DMS114 treated with DMSO at 0.1 percent for 48 hours (cell line): ENCODE data around the gene MGMT.

Source experiments
- DNase-seq: peaks from one replicate; lab custom pipeline; 2025; ENCODE audit not compliant: unreplicated experiment; lab: John Stamatoyannopoulos, UW

Gene MGMT

GRCh38 chr10:129541200-129541599 lies 74.2 kb downstream of the MGMT start:
- DNase-seq, result no peak

DNA sequence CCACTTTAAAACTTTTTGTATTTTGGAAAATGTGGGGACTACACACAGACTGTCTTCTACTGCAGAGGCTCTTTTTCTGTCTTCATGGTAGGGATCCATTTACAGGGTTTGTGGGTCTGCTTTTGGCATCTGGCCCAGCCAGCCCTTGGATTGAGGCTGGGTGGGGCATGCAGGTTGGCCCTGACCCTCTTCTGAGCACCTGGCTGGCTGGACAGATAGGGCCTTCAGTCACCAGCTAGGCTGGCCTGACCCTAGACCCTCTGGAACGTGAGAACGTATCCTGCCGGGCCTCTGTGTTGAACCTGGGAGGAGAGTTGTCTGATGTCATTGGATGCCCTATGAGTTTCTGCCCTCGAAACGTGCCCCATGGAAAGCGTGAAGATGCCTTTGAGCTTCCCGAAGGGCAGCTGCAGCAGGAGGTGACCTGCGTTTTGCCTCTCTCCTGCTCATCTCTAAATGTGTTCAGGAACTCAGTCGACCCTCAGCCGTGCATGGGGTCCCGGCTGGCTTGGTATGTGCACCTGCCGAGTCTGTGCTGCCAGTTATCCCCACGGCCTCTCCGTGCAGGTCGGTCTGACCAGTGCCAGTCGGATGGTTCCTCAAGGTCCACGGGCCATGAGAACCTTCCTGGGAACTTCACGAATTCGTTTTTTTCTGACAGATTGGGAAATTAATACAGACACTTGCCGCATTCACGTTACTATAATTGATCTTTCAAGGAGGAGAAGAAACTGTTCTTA lies 74.9 kb downstream of the MGMT start:
- DNase-seq, result no peak

DNA sequence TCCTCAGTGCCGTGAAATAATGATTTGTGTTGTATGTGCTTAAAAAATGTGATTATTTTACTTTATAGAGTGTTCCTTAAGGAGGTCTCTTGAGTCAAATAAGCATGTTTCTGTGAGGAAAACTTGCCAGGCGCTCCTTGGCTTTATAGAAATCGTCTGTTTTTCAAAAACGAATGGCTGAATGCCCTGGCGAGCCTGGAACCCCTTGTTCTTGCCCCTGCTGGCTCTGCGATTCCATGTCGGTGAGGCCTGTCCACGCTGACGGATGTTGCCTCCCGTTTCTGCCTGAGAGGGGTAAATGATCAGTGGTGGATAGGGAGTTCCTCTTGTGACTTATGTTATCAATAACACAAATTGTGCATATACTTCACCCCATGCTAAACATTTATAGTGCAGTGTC lies 75.5 kb downstream of the MGMT start:
- no peak for DNase-seq

GRCh38 chr10:129544205-129545202 lies 77.5 kb downstream of the MGMT start:
- no peak for DNase-seq

GRCh38 chr10:129545261-129545660 lies 78.2 kb downstream of the MGMT start:
- no peak for DNase-seq

GRCh38 chr10:129546106-129546505 lies 79.1 kb downstream of the MGMT start:
- DNase-seq, result no peak

DNA sequence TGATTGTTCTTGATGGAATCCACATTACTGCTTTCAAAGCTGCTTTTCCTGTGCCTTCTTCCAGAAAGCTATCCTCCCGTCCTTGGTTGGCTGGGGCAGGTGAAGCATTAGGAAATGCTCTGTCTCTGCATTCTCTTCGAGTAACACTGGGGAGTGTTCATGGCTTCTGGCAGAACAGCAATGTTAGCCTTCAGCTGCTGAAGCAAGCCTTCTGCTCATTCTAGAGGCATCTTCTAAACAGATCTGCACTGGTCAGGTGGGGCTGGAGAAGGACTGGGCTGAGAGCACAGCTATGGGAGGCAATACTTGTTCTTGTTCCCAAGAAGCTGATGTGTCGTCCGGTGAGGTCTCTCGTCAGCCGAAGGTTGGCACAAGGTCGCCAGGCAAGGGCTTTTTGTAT lies 80.6 kb downstream of the MGMT start:
- DNase-seq, result no peak

GRCh38 chr10:129548600-129548999 lies 81.6 kb downstream of the MGMT start:
- DNase-seq, result no peak

DNA sequence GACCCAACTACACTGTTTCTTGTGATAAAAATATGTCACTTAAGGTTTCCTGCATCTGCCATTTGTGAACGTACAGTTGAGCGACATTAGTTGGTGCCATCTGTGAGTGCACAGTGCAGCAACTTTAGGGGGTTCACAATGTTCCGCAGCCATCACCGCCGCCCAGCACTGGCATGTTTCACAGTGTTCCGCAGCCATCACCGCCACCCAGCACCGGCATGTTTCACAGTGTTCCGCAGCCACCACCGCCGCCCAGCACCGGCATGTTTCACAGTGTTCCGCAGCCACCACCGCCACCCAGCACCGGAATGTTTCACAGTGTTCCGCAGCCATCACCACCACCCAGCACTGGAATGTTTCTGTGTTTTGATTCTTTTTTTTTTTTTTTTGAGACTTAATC lies 83.0 kb downstream of the MGMT start:
- DNase-seq, result no peak

DNA sequence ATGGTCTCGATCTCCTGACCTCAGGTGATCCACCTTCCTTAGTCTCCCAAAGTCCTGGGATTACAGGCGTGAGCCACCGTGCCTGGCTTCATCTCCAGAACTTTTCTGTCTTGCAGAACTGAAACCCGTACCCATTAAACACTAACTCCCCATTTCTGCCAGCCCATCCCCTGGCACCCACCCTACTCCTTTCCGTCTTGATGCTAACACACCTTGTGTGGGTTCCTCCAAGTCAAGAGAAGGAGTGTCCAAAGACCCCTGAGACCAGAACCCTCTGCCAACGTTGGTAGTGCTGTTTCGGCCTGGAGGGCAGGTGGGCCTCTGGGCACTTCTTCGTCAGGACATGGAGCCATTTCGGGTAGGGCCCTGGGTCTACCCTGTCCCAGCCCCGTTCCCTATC lies 83.6 kb downstream of the MGMT start:
- no peak for DNase-seq

DNA sequence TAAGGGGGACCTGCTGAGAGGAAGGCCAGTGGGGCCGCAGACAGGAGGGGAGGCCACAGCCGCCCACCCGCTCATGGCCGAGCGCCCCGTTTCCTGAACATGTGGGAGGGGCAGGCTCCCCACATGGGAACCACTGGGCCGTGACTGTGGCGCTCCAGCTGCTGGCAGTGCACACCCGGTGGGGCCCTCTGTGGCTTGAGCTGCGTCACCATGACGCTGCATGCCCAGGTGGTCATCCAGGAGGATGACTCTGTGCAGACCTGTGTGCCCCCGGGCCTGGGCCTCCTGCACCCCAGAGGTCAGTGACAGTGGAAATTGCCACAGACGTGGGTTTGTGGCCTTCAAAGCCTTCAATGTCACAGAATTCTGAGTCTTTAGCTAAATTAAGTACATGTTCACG lies 85.1 kb downstream of the MGMT start:
- DNase-seq, result no peak

- DNase-seq, result no peak
These were observed 86.9 kb downstream of the MGMT start for GRCh38 chr10:129553928-129554327.

DNA sequence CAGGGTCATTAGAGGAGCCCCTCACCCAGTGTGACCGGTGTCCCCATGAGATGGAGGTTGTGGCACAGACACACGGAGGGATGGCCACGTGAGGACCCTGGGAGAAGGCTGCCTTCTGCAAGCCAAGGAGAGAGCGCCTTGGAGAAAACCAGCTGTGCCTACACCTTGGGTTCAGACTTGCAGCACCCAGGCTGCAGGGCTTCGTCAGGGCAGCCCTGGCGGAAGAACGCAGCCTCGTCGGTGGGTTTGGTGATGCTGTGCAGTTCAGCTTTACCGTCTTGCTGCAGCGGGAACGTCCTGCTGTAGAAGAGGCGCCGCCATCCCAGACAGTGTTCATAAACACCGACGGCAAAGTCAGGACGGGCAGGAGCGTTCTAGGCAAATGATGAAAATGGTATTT lies 89.3 kb downstream of the MGMT start:
- no peak for DNase-seq

DNA sequence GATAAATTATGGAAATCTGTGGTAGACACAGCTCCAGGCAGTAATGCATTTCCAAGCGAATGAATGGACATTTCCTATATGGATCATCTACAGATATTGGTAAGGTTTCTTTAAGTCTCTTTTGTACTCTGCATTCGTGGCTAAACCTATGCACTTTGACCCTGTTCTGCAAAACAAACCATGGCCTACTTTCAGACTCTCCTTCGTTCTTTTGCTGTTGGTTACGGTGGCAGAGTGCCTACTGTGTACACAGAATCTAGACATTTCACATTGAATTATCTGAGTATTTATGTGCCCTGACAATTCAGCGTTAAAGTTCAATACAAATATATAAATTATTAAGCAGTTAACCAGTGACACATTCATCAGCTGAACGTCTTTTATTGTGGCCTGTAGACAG lies 93.3 kb downstream of the MGMT start:
- DNase-seq, result no peak

DNA sequence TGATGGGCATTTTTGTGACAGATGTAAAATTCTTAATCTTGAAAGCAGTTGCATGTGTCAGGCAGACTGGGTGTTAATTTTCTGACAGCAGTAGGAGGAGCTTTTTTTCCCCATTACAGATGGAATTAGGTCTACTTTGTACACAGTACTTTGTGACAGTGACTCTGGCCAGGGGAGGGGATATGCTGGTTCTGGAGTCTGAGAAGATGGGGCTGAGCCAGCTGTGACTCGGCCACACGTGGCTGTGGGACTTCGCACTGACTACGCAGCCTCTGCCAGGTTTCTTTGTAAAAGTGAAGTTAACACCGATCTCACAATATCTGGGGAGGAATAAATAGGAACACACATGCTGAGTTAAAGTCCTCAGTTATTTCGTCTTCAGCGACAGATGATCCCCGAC lies 95.4 kb downstream of the MGMT start:
- no peak for DNase-seq

DNA sequence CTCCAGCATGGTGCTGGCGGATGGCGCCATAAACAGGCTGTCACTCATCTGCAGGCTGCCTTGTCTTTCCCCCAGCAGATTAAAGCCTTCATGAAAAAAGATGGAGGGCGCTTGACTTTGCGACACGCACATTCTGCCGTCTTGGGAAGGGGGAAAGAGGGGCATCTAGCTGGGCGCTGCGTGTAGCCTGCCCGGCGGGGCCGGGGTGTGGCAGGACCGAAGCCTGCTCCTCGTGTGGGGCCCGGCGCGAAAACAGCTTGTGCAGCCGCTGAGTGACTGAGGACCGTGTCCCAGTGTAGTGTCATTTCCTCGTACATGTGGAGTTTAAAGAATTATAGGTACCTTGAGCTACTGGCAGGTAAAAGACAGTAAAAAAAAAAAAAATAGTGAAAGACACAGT lies 97.9 kb downstream of the MGMT start:
- no peak for DNase-seq

DNA sequence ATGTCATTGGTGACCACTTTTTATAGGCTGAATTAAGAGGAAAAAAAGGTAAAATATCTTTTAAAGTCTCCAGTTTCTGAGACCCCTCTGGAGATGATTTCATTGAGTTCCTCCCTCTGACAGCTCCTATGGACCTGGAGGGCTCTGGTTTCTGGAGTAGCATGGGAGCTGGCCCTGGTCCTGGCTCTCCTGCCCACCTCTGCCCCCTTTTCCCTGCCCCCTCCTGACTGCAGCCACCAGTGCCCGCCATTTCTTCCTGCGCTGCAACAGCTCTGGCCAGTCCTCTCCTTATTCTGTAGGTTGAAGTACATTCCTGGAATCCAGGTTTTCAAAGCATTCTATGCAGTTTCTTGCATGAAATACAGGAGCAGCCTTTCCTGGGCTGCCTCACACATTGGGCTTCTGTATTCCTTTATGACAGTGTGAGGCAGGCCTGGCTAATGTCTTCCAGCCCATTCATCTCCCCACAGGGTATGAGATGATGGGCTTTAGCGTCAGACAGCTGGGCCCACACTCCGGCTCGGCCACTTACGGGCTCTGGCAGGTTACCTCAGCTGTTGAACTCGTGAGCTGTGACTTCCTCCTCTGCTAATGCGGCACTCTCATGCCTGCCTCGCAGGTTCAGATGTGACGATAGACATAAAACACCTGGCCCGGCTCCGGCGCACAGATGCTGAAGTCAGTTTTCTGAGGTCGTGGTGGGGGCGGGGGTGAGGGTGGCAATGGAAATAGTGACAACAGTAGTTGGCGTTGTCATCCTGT lies 101.7 kb downstream of the MGMT start:
- no peak for DNase-seq

DNA sequence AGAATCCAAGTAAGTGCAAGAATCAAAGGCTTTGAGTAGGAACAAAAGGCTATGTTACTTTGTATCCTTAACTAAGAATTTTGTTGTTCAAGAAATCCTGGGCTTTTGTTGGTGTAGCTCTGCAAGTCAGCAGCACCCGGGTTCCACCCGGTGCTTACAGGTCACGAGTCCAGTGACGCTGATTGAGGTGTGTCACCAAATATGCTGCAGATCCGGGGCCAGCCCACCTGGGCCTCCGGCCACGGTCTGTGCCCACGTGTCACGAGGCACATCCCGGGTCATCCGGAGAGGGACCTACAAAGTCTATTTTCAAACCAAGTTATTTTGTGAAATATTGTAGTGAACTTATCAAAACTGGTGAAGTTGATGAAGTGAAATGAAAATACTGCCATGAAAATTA lies 103.1 kb downstream of the MGMT start:
- no peak for DNase-seq

DNA sequence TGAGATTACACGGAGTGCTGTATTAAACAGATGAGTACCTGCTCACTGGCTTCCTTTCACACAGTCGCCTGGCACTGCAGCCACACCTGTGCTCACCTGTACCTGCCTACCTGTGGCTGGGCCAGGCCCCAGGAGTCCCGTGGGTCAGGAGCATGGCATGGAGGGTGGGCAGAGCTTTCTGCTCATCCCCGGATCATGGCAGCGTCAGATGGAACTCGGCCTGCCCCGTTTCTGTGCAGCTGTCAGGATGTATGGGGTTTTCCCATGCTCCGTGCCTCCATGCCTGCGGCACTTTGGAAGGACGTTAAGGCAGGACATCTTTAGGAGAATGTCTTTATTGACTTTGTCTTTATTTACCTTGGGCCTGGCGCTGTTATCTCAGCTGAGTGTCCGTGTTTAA lies 112.2 kb downstream of the MGMT start:
- no peak for DNase-seq

DNA sequence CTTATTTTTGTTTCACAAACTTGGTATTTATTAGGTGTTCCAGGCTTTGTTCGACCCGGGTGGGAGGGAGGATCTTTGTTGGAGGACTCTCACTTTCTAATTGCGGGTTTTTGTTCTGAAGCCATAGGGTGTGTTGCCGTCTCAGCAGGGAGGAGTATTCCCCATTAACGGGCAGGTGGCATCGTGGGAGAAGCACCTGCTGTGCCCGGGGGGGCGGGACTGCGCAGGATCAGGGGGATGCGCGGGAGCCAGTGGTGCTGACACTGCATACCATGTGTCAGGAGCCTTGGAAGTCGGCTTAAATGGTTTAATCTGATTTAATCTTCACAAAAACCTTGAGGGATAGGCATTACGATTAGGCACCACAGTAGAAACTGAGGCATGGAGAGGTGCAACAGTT lies 113.0 kb downstream of the MGMT start:
- DNase-seq, result no peak

DNA sequence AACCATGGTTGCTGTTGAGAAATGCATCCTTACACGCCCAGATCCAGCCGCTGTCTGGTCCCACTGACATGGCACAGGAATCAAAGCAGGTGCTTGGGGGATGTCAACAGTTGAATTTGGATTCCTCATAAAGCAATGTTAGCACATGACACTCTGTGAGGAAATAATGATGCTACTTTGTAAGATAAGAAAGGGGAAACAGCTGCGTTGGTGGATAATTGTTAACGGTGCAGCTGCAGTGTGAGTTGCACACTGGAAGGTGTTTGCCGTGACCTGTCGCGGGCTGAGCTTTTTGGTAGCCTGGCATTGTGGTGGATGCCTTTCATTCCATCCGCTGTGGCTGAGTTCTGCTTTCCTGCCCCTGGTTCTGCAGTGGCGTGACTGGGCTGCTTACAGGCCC lies 113.9 kb downstream of the MGMT start:
- DNase-seq, result no peak
